ENCODE measurements around the gene TRIM63.

Gene TRIM63

GRCh38 chr1:26049531-26050247 lies 17.7 kb downstream of the TRIM63 start:
- no peak for TF ChIP-seq CTCF (IDR thresholded peaks at IDR 0.05; ENCODE audit: insufficient read depth, low read depth, low read length, missing control alignments)
- no peak for DNase-seq (ENCODE audit: low read depth)
- no peak overlapping the region for H3K4me3 ChIP-seq (ENCODE audit: low read length)

- H3K4me3 ChIP-seq (ENCODE audit: low read length), result no peak overlapping the region
- peak; percentile 44 for DNase-seq (ENCODE audit: low read depth)
- no peak for TF ChIP-seq CTCF (IDR thresholded peaks at IDR 0.05; ENCODE audit: insufficient read depth, low read depth, low read length, missing control alignments)
These were observed 20.1 kb downstream of the TRIM63 start for GRCh38 chr1:26047278-26047874.

GRCh38 chr1:26046246-26047095 lies 21.0 kb downstream of the TRIM63 start:
- no peak overlapping the region for H3K4me3 ChIP-seq (ENCODE audit: low read length)
- no peak for TF ChIP-seq CTCF (IDR thresholded peaks at IDR 0.05; ENCODE audit: insufficient read depth, low read depth, low read length, missing control alignments)
- no peak for DNase-seq (ENCODE audit: low read depth)

- no peak within 1 kb of the TSS for H3K4me3 ChIP-seq (ENCODE audit: low read length)
- no peak for DNase-seq (ENCODE audit: low read depth)
- TF ChIP-seq CTCF (IDR thresholded peaks at IDR 0.05; ENCODE audit: insufficient read depth, low read depth, low read length, missing control alignments), result no peak
These were observed 21.6 kb downstream of the TRIM63 start, which contains the start of gene SLC30A2 for GRCh38 chr1:26045722-26046245. TSS of gene SLC30A2 (minus strand) at chr1:26046118. CDS start at chr1:26045896, 222 bp downstream.

- no peak overlapping the region for H3K4me3 ChIP-seq (ENCODE audit: low read length)
- DNase-seq (ENCODE audit: low read depth), result no peak
- no peak for TF ChIP-seq CTCF (IDR thresholded peaks at IDR 0.05; ENCODE audit: insufficient read depth, low read depth, low read length, missing control alignments)
These were observed 22.3 kb downstream of the TRIM63 start for GRCh38 chr1:26044971-26045721.

GRCh38 chr1:26044414-26044813 lies 23.0 kb downstream of the TRIM63 start:
- no peak for TF ChIP-seq CTCF (IDR thresholded peaks at IDR 0.05; ENCODE audit: insufficient read depth, low read depth, low read length, missing control alignments)
- no peak for DNase-seq (ENCODE audit: low read depth)
- no peak overlapping the region for H3K4me3 ChIP-seq (ENCODE audit: low read length)

Data from epithelial cell of esophagus (primary cell).